Measurements from ENCODE around the gene AP1S1. TPM values are rescaled to one million over a fixed set of nuclear protein-coding genes. Genes with fewer than 3 reads are reported as not detected.
A peak's percentile ranks its signal among the peaks of the same experiment; 100 is the strongest.

The AP1S1 gene
- total RNA-seq, 1 donor from 2014 or later: 181 TPM

DNA sequence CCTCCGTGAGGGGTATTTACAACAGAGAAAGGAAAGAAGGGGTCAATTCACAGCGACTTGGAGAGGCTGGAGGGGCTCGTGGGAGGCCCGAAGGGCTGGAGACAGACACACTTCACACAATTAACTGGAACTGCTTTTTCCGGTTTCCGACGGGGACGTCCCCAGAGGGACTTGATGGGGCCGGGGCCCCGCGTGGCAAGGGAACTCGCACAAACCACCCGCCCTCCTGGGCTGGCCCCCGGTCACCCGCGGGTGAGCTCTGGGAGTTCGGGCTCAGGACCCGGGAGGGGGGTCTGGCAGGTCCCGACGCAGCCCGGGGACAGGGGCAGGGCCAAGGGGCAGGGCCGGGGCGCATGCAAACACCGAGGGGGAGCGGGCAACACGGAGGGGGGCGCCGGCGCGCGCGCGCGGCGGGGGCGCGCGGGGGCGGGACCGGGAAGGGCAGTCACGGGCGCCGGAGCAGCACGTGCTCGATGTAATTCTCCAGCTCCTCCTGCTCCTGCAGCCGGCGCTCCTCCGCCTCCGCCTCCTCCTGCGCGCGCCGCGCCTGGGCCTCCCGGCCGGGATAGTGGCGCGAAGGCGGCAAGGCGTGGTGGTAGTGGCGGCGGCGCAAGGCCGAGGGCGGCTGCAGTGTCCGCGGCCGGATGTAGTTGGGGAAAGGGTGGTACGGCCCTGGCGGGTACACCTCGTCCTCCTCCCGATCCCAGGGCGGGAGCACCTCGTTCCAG, 8.4 kb downstream of the AP1S1 start:
- no peak overlapping the region for H3K27ac ChIP-seq (ENCODE audit: low read depth, low read length)
- Mint-ChIP-seq H3K27me3 (ENCODE audit: low read depth, unreplicated experiment) (no peaks in the 10 kb centered on the region), H3K4me3 (ENCODE audit: unreplicated experiment) (peak overlapping the region; percentile 80), H3K4me1 (ENCODE audit: low read depth, unreplicated experiment) (peaks cover 35% of the 10 kb centered on the region), H3K36me3 (ENCODE audit: low read depth, unreplicated experiment) (peaks cover 4% of the 10 kb centered on the region), H3K9me3 (ENCODE audit: unreplicated experiment) (no peaks in the 10 kb centered on the region), H3K27ac (ENCODE audit: unreplicated experiment) (peak overlapping the region; percentile 83)
- no peaks in the 10 kb centered on the region for H3K79me2 ChIP-seq (ENCODE audit: insufficient read depth, low read length)
- no peaks in the 10 kb centered on the region for H3K9me3 ChIP-seq (ENCODE audit: insufficient read depth, low read depth, low read length)
- FAIRE-seq (no peak), DNase-seq (ENCODE audit: low read depth) (no peak)
- H3K27me3 ChIP-seq (ENCODE audit: insufficient read depth, low read length): peaks cover 16% of the 10 kb centered on the region
- H2AFZ ChIP-seq (ENCODE audit: low read depth, low read length): no peak overlapping the region
- H4K20me1 ChIP-seq (ENCODE audit: insufficient read depth, low read length): peaks cover 51% of the 10 kb centered on the region
- H3K4me3 ChIP-seq (ENCODE audit: insufficient read depth, low read depth, low read length): no peak overlapping the region
- H3K36me3 ChIP-seq (ENCODE audit: insufficient read depth, low read length): peaks cover 6% of the 10 kb centered on the region
- TF ChIP-seq CTCF (IDR thresholded peaks at IDR 0.05; ENCODE audit: insufficient read depth, low read depth, low read length) (no peak), EZH2 (IDR thresholded peaks at IDR 0.05; ENCODE audit: insufficient read depth, low read length) (no peak)
- H3K9ac ChIP-seq (ENCODE audit: low read length): no peak overlapping the region
- peak overlapping the region; percentile 91 for H3K4me2 ChIP-seq (ENCODE audit: low read length)
- H3K4me1 ChIP-seq (ENCODE audit: insufficient read depth, low read length): peaks cover 47% of the 10 kb centered on the region

- peaks cover 4% of the 10 kb centered on the region for H3K36me3 Mint-ChIP-seq (ENCODE audit: low read depth, unreplicated experiment)
- H3K4me3 Mint-ChIP-seq (ENCODE audit: unreplicated experiment): peak overlapping the region; percentile 81
- H3K9me3 Mint-ChIP-seq (ENCODE audit: unreplicated experiment): no peaks in the 10 kb centered on the region
- H3K27me3 Mint-ChIP-seq (ENCODE audit: low read depth, unreplicated experiment): no peaks in the 10 kb centered on the region
- H3K27ac ChIP-seq (ENCODE audit: low read depth, low read length): no peak overlapping the region
- no peak for DNase-seq (ENCODE audit: low read depth)
- peak overlapping the region; percentile 41 for H3K27ac Mint-ChIP-seq (ENCODE audit: unreplicated experiment)
- H3K9ac ChIP-seq (ENCODE audit: low read length): no peak overlapping the region
- peak overlapping the region; percentile 39 for H3K4me3 ChIP-seq (ENCODE audit: insufficient read depth, low read depth, low read length)
- H3K79me2 ChIP-seq (ENCODE audit: insufficient read depth, low read length): no peaks in the 10 kb centered on the region
- no peak overlapping the region for H2AFZ ChIP-seq (ENCODE audit: low read depth, low read length)
- H3K36me3 ChIP-seq (ENCODE audit: insufficient read depth, low read length): peaks cover 4% of the 10 kb centered on the region
- TF ChIP-seq EZH2 (IDR thresholded peaks at IDR 0.05; ENCODE audit: insufficient read depth, low read length) (peak; percentile 91), CTCF (IDR thresholded peaks at IDR 0.05; ENCODE audit: insufficient read depth, low read depth, low read length) (no peak)
- peaks cover 16% of the 10 kb centered on the region for H3K27me3 ChIP-seq (ENCODE audit: insufficient read depth, low read length)
- H3K4me1 Mint-ChIP-seq (ENCODE audit: low read depth, unreplicated experiment): peaks cover 41% of the 10 kb centered on the region
- H3K4me1 ChIP-seq (ENCODE audit: insufficient read depth, low read length): peaks cover 54% of the 10 kb centered on the region
- no peak for FAIRE-seq
- no peaks in the 10 kb centered on the region for H3K9me3 ChIP-seq (ENCODE audit: insufficient read depth, low read depth, low read length)
- peak overlapping the region; percentile 91 for H3K4me2 ChIP-seq (ENCODE audit: low read length)
- peaks cover 51% of the 10 kb centered on the region for H4K20me1 ChIP-seq (ENCODE audit: insufficient read depth, low read length)
Measured at GRCh38 chr7:101163279-101164070, 9.2 kb downstream of the AP1S1 start.
